Osteoblast (primary cell): ENCODE results near the gene SUGP2. TPM values are rescaled to one million over a fixed set of nuclear protein-coding genes. Genes with fewer than 3 reads are reported as not detected.
"Not testable (repeated sequence)": the region's sequence is repeated elsewhere in the genome, so short reads cannot be mapped to it uniquely, and the experiment has no call there.

Experiments used
- DNase-seq: peaks from one replicate; pipeline ENCODE4 v3.0.0; 2011; ENCODE audit warnings: low spot score, mixed read lengths; ENCODE audit not compliant: insufficient read length; ENCODE audit errors: missing footprints
- H2AFZ ChIP-seq: 2 replicates; pipeline ENCODE4 v1.6.0; 2011; ENCODE audit warnings: mild to moderate bottlenecking, low read length
- H3K27ac ChIP-seq: 2 replicates; pipeline ENCODE4 v1.5.1; 2011; ENCODE audit warnings: mild to moderate bottlenecking, low read depth, low read length, moderate library complexity
- H3K27me3 ChIP-seq: 2 replicates; pipeline ENCODE4 v1.6.0; 2012; ENCODE audit warnings: mild to moderate bottlenecking, control low read depth, inconsistent platforms, low read length, moderate library complexity; ENCODE audit not compliant: insufficient read depth
- H3K36me3 ChIP-seq: 2 replicates; pipeline ENCODE4 v1.5.1; 2011; ENCODE audit warnings: mild to moderate bottlenecking, low read length, control low read depth, moderate library complexity; ENCODE audit not compliant: insufficient read depth
- H3K4me1 ChIP-seq: 2 replicates; pipeline ENCODE4 v1.5.1; 2011; ENCODE audit warnings: mild to moderate bottlenecking, low read length, control low read depth, moderate library complexity; ENCODE audit not compliant: insufficient read depth
- H3K4me2 ChIP-seq: 2 replicates; pipeline ENCODE4 v1.6.0; 2011; ENCODE audit warnings: mild to moderate bottlenecking, low read length; ENCODE audit not compliant: insufficient read depth
- H3K4me3 ChIP-seq: fragments of 200-600 bp; sonication (generic); 3 replicates; pipeline ENCODE4 v1.5.1; 2012; ENCODE audit warnings: mild to moderate bottlenecking, low read length, inconsistent platforms; ENCODE audit not compliant: insufficient read depth
- H3K79me2 ChIP-seq: 2 replicates; pipeline ENCODE4 v1.6.0; 2012; ENCODE audit warnings: mild to moderate bottlenecking, low read length, control low read depth, inconsistent platforms; ENCODE audit not compliant: insufficient read depth
- H3K9me3 ChIP-seq: 2 replicates; pipeline ENCODE4 v1.5.1; 2011; ENCODE audit warnings: low read depth, low read length, control low read depth
- H4K20me1 ChIP-seq: 2 replicates; pipeline ENCODE4 v1.6.0; 2012; ENCODE audit warnings: mild to moderate bottlenecking, low read length, control low read depth; ENCODE audit not compliant: insufficient read depth
- CTCF ChIP-seq: IDR thresholded peaks from 2 replicates; pipeline ENCODE4 v1.5.1; 2011; ENCODE audit warnings: mild to moderate bottlenecking, low read depth, low read length, moderate library complexity; ENCODE audit errors: extremely low read depth
- total RNA-seq: library from RNA; depleted of rRNA; stranded (reverse); fragments of >200 nt; gene quantifications from 2 replicates; pipeline ENCODE4 v1.2.3, GENCODE V29; 2012

The SUGP2 gene
- total RNA-seq, 1 donor: 33.7 TPM

- Histone ChIP-seq H3K27ac (peak overlapping the region; percentile 60), H2AFZ (peak overlapping the region; percentile 15), H4K20me1 (peaks cover 30% of the 10 kb centered on the region), H3K79me2 (peaks cover 91% of the 10 kb centered on the region), H3K9me3 (no peaks in the 10 kb centered on the region), H3K36me3 (peaks cover 81% of the 10 kb centered on the region), H3K4me3 (no peak overlapping the region), H3K4me2 (no peak overlapping the region), H3K27me3 (no peaks in the 10 kb centered on the region), H3K4me1 (peaks cover 14% of the 10 kb centered on the region)
- no peak for DNase-seq
- TF ChIP-seq CTCF: peak; percentile 43
Measured at GRCh38 chr19:19026299-19026971, 6.9 kb downstream of the SUGP2 start.

DNA sequence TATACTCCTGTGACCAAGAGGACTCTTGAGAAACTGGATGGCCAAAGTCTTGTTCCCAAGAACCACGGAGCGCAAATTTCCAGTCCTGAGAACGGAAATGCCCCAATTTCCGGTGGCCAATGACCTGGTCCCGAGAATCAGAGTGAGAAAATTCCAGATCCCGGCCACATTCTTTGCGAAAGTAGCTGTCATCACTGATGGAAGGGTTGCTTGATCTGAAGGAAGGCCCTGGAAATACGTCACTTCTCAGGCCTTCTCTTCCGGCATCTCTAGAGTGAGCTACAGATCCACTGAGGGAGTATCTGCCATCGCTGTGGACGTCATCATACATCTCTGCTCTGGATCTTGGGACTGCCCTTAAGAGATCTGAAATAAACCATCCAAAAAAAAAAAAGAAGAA, 7.5 kb downstream of the SUGP2 start:
- Histone ChIP-seq H4K20me1 (peaks cover 27% of the 10 kb centered on the region), H3K79me2 (peaks cover 85% of the 10 kb centered on the region)

DNA sequence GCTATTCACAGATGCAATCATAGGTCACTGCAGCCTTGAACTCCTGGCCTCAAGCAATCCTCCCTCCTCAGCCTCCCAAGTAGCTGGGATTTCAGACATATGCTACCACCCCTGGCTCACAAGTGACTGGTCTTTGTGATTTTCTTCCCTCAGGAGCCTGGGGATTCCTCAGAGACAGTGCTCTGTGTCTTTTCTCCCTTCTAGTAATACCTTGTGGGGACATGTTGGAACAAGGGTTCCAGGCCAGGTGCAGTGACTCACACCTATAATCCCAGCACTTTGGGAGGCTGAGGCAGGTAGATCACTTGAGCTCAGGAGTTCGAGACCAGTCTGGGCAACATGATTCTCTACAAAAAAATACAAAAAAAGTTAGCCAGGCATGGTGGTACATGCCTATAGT, 9.9 kb downstream of the SUGP2 start:
- not testable (repeated sequence) for DNase-seq, H3K27ac ChIP-seq, H3K4me3 ChIP-seq, H3K27me3 ChIP-seq, H2AFZ ChIP-seq, H3K9me3 ChIP-seq, H3K4me2 ChIP-seq
- Histone ChIP-seq H4K20me1 (peaks cover 26% of the 10 kb centered on the region), H3K36me3 (peaks cover 67% of the 10 kb centered on the region), H3K4me1 (peaks cover 22% of the 10 kb centered on the region), H3K79me2 (peaks cover 84% of the 10 kb centered on the region)

More for the DNA sequence above, 7.5 kb downstream of the SUGP2 start:
- H3K27ac ChIP-seq: peak overlapping the region; percentile 60
- TF ChIP-seq CTCF: no peak
- H3K36me3 ChIP-seq: peaks cover 78% of the 10 kb centered on the region
- peaks cover 19% of the 10 kb centered on the region for H3K4me1 ChIP-seq
- H3K9me3 ChIP-seq: no peaks in the 10 kb centered on the region
- no peak overlapping the region for H2AFZ ChIP-seq
- H3K4me3 ChIP-seq: no peak overlapping the region
- H3K4me2 ChIP-seq: no peak overlapping the region
- H3K27me3 ChIP-seq: no peaks in the 10 kb centered on the region
- DNase-seq: no peak

- Histone ChIP-seq H3K27me3 (no peaks in the 10 kb centered on the region), H3K36me3 (peaks cover 69% of the 10 kb centered on the region), H3K4me1 (peaks cover 22% of the 10 kb centered on the region), H2AFZ (no peak overlapping the region), H3K4me3 (no peak overlapping the region), H3K4me2 (no peak overlapping the region), H4K20me1 (peaks cover 29% of the 10 kb centered on the region), H3K9me3 (no peaks in the 10 kb centered on the region), H3K79me2 (peaks cover 84% of the 10 kb centered on the region), H3K27ac (peak overlapping the region; percentile 4)
- TF ChIP-seq CTCF: no peak
- DNase-seq: no peak
Measured at GRCh38 chr19:19022380-19022961, 10.8 kb downstream of the SUGP2 start.
